Subcutaneous adipose tissue (tissue), 4 donors: ENCODE results near the gene ZFYVE26. TPM values are rescaled to one million over a fixed set of nuclear protein-coding genes. Genes with fewer than 3 reads are reported as not detected.

Experiments
- CTCF ChIP-seq: fragments of 450-650 bp; IDR thresholded peaks from one replicate; pipeline ENCODE4 v1.5.1; 2016; ENCODE audit warnings: low read depth, mild to moderate bottlenecking, control low read depth, antibody characterized with exemption, moderate library complexity
- total RNA-seq, 4 donors: library from RNA; depleted of rRNA; stranded (reverse); fragments of >200 nt; gene quantifications; one replicate each; pipeline ENCODE4 v1.1.0, GENCODE V29; 2016

Gene ZFYVE26
- total RNA-seq, 4 donors from 2014 or later, result 25.6 to 40.3 (median 35.4) TPM

GRCh38 chr14:67763158-67763822, 53.1 kb downstream of the ZFYVE26 start:
- TF ChIP-seq CTCF, result no peak

- TF ChIP-seq CTCF, result no peak
These were observed 54.3 kb downstream of the ZFYVE26 start for GRCh38 chr14:67762051-67762450.

GRCh38 chr14:67759916-67760315, 56.5 kb downstream of the ZFYVE26 start:
- no peak for TF ChIP-seq CTCF

- no peak for TF ChIP-seq CTCF
These were observed 59.2 kb downstream of the ZFYVE26 start for GRCh38 chr14:67757175-67757574.

- no peak for TF ChIP-seq CTCF
These were observed 59.9 kb downstream of the ZFYVE26 start for GRCh38 chr14:67756496-67756895.

GRCh38 chr14:67749341-67750084, 66.9 kb downstream of the ZFYVE26 start:
- no peak for TF ChIP-seq CTCF

- no peak for TF ChIP-seq CTCF
These were observed 68.1 kb downstream of the ZFYVE26 start for GRCh38 chr14:67748312-67748711.
